ENCODE results near the gene PCBP2. TPM values are rescaled to one million over a fixed set of nuclear protein-coding genes. Genes with fewer than 3 reads are reported as not detected.

The PCBP2 gene
- total RNA-seq, 1 donor from 2014 or later = 1,351 TPM

- peaks cover 17% of the 10 kb centered on the region for H3K4me1 Mint-ChIP-seq
- peaks cover 41% of the 10 kb centered on the region for H3K36me3 Mint-ChIP-seq (ENCODE audit: low read depth)
- TF ChIP-seq, protein P1, sequence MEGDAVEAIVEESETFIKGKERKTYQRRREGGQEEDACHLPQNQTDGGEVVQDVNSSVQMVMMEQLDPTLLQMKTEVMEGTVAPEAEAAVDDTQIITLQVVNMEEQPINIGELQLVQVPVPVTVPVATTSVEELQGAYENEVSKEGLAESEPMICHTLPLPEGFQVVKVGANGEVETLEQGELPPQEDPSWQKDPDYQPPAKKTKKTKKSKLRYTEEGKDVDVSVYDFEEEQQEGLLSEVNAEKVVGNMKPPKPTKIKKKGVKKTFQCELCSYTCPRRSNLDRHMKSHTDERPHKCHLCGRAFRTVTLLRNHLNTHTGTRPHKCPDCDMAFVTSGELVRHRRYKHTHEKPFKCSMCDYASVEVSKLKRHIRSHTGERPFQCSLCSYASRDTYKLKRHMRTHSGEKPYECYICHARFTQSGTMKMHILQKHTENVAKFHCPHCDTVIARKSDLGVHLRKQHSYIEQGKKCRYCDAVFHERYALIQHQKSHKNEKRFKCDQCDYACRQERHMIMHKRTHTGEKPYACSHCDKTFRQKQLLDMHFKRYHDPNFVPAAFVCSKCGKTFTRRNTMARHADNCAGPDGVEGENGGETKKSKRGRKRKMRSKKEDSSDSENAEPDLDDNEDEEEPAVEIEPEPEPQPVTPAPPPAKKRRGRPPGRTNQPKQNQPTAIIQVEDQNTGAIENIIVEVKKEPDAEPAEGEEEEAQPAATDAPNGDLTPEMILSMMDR (conservative IDR thresholded peaks at IDR 0.05) = peak; percentile 16
- no peaks in the 10 kb centered on the region for H3K9me3 Mint-ChIP-seq
- H3K27me3 Mint-ChIP-seq (ENCODE audit: low read depth) = no peaks in the 10 kb centered on the region
- no peak for DNase-seq (ENCODE audit: low read depth, low spot score)
- H3K4me3 Mint-ChIP-seq = no peak overlapping the region
- no peak overlapping the region for H3K27ac Mint-ChIP-seq (ENCODE audit: unreplicated experiment)
Measured at GRCh38 chr12:53465679-53466078, 13.8 kb downstream of the PCBP2 start.

- H3K27ac Mint-ChIP-seq (ENCODE audit: unreplicated experiment) = no peak overlapping the region
- H3K27me3 Mint-ChIP-seq (ENCODE audit: low read depth) = no peaks in the 10 kb centered on the region
- peaks cover 40% of the 10 kb centered on the region for H3K36me3 Mint-ChIP-seq (ENCODE audit: low read depth)
- TF ChIP-seq, protein P1 (conservative IDR thresholded peaks at IDR 0.05) = no peak
- no peak for DNase-seq (ENCODE audit: low read depth, low spot score)
- H3K4me3 Mint-ChIP-seq = peak overlapping the region; percentile 29
- peaks cover 16% of the 10 kb centered on the region for H3K4me1 Mint-ChIP-seq
- H3K9me3 Mint-ChIP-seq = no peaks in the 10 kb centered on the region
Measured at GRCh38 chr12:53466640-53467039, 14.7 kb downstream of the PCBP2 start.

GRCh38 chr12:53467082-53467481 lies 15.2 kb downstream of the PCBP2 start:
- no peak overlapping the region for H3K27ac Mint-ChIP-seq (ENCODE audit: unreplicated experiment)
- H3K27me3 Mint-ChIP-seq (ENCODE audit: low read depth) = no peaks in the 10 kb centered on the region
- peaks cover 44% of the 10 kb centered on the region for H3K36me3 Mint-ChIP-seq (ENCODE audit: low read depth)
- DNase-seq (ENCODE audit: low read depth, low spot score) = no peak
- H3K4me3 Mint-ChIP-seq = no peak overlapping the region
- TF ChIP-seq, protein P1 (conservative IDR thresholded peaks at IDR 0.05) = no peak
- no peaks in the 10 kb centered on the region for H3K9me3 Mint-ChIP-seq
- peaks cover 20% of the 10 kb centered on the region for H3K4me1 Mint-ChIP-seq

GRCh38 chr12:53467880-53468279 lies 16.0 kb downstream of the PCBP2 start:
- no peaks in the 10 kb centered on the region for H3K27me3 Mint-ChIP-seq (ENCODE audit: low read depth)
- no peak overlapping the region for H3K27ac Mint-ChIP-seq (ENCODE audit: unreplicated experiment)
- H3K36me3 Mint-ChIP-seq (ENCODE audit: low read depth) = peaks cover 46% of the 10 kb centered on the region
- no peaks in the 10 kb centered on the region for H3K9me3 Mint-ChIP-seq
- TF ChIP-seq, protein P1 (conservative IDR thresholded peaks at IDR 0.05) = no peak
- peaks cover 22% of the 10 kb centered on the region for H3K4me1 Mint-ChIP-seq
- H3K4me3 Mint-ChIP-seq = peak overlapping the region; percentile 31
- no peak for DNase-seq (ENCODE audit: low read depth, low spot score)

DNA sequence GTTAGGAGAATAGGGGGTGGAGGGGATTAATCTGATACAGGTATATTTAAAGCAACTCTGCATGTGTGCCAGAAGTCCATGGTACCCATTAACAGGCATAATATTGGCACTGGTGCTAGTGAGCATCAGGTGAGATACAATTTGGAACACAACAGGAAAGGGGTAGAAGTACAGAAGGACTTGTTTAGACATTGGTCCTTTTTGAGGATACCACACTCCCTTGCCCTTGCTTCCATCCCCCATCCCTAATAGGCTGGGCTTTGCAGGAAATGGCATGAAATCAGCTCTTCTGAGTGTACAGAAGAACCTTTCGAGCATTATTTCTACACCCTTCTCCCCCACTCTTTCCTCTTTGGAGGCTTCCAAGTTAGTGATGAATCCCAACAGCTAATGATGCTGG lies 16.4 kb downstream of the PCBP2 start:
- Mint-ChIP-seq H3K9me3 (no peaks in the 10 kb centered on the region), H3K4me3 (no peak overlapping the region), H3K4me1 (peaks cover 23% of the 10 kb centered on the region), H3K27me3 (ENCODE audit: low read depth) (no peaks in the 10 kb centered on the region), H3K36me3 (ENCODE audit: low read depth) (peaks cover 43% of the 10 kb centered on the region), H3K27ac (ENCODE audit: unreplicated experiment) (no peak overlapping the region)
- TF ChIP-seq, protein P1 (conservative IDR thresholded peaks at IDR 0.05) = no peak
- DNase-seq (ENCODE audit: low read depth, low spot score) = no peak
